Measurements from ENCODE around the gene ELF3.
"Not testable (repeated sequence)": the region's sequence is repeated elsewhere in the genome, so short reads cannot be mapped to it uniquely, and the experiment has no call there.

The ELF3 gene

DNA sequence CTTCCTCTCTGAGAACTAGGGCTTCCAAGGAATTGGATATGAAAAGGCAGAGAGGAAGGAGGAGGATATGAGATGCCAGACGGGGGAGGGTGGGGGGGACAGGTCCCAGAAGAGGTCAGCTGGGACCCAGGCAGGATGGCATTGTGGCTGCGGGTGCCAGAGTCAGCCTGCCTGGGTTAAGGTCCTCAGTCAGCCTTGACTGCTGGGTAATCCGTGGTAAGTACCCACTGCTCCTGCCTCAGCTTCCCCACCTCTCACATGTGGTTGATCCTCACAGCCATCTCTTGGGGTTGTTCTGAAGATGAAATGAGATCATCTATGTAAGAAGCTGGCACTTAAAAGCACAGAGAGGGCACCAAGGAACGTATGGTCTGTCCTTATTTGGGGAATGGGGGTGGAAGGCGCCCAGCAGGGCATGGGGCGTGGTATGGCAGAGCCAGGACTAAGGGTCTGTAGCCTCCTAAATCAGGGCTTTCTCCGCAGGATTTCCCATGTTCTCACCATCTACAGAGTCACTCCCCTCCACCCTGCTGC, 23.8 kb downstream of the ELF3 start:
- no peak for DNase-seq (ENCODE audit: low read depth in 1 of 2, low spot score in 1 of 2)

GRCh38 chr1:202034683-202035462, 24.5 kb downstream of the ELF3 start:
- DNase-seq (ENCODE audit: low read depth in 1 of 2, low spot score in 1 of 2) = no peak

DNA sequence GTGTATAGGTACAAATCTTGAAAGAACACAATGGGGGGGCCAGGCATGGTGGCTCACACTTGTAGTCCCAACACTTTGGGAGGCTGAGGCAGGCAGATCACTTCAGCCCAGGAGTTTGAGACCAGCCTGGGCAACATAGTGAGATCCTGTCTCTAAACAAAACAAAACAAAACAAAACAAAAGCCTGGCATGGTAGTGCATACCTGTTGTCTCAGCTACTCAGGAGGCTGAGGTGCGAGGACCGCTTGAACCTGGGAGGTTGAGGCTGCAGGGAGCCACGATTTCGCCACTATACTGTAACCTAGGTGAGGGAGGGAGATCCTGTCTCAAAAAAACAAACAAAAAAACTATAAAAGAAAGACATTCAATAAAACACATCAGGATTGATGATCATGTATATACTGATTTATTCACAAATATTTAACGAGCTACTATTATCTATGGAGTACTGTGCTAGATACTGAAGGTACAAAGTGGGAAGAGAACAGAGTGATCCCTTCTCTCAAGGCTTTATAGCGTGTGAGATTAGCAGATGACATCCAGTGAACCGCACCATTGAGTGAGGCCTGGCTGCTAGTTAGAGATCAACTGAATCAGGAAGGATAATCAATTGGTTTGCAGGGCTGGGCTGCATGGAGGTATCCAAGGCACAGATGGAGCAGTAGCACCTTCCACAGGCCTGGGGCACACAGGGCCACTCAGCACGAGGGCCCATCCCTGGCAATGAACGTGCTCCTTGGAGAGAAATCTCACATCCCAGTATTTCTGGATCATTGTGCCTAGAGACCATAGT, 26.4 kb downstream of the ELF3 start:
- DNase-seq (ENCODE audit: low read depth in 1 of 2, low spot score in 1 of 2) = no peak

GRCh38 chr1:202037706-202038296, 27.4 kb downstream of the ELF3 start:
- no peak for DNase-seq (ENCODE audit: low read depth in 1 of 2, low spot score in 1 of 2)

GRCh38 chr1:202038688-202039346, 28.4 kb downstream of the ELF3 start:
- DNase-seq (ENCODE audit: low read depth in 1 of 2, low spot score in 1 of 2) = no peak

GRCh38 chr1:202045705-202046104, 35.3 kb downstream of the ELF3 start:
- no peak for DNase-seq (ENCODE audit: low read depth in 1 of 2, low spot score in 1 of 2)

- DNase-seq (ENCODE audit: low read depth in 1 of 2, low spot score in 1 of 2) = no peak
These were observed 35.8 kb downstream of the ELF3 start for GRCh38 chr1:202046227-202046626.

DNA sequence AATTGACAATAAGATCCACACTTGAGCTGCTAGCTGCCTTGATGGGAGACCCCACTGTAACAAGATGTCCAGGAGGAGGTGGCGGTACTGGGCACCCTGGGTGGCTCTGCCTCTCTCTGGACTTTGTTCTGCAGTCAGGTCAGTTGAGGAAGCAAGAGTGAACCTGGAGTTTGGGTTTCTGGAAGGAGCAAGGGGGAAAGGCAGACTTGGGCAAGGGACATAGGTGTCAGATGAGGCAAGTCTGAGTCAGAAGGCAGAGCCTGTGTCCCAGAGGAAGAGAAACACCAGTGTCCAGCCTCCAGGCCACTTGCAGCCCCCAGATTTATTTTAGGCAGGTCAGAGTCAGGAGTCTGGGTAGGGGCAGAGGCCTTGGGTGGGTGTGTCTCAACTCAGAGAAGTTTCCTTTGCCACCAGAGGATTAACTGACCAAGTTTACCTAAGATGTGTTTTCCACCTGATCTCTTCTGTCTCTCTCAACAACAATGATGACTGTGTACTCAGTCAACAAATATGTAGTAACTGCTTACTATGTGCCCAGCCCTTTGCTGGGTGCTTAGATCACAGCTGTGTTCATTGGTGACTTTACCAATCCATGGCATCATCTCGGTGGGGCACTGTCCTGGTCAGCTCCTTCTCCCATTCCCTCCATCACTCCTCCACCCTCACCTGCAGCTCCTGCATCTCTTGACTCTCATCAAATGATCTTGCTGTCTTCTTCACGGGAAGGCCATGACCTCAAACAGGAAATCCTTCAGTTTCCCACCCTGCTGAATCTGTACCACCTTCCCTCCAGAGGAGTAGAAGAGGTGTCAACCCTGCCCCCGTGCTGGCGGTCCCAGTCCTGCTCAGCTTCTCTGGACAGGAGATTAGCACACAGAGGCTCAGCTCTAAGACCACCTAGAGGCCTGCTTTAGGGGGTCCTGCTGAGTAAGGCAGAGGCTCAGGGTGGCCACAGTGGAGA, 36.6 kb downstream of the ELF3 start:
- DNase-seq (ENCODE audit: low read depth in 1 of 2, low spot score in 1 of 2) = no peak

DNA sequence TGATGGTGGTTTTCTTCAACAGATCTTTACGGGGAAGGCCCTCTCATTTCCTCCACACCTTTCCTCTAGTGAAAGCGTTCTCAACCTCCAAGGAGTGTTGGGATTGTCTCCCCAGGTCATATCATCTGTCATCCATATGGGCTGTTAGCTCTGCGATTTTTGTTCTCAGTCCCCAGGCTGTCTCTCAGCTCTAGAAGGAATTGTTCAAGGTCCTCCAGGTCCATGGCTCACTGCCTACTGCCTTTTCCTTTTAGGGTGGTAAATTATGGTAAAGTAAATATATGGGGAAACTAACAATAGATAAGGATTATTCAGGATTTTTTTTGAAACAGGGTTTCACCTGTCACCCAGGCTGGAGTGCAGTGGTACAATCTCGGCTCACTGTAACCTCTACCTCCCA, 37.6 kb downstream of the ELF3 start:
- DNase-seq (ENCODE audit: low read depth in 1 of 2, low spot score in 1 of 2) = no peak

GRCh38 chr1:202049129-202049528, 38.7 kb downstream of the ELF3 start:
- DNase-seq (ENCODE audit: low read depth in 1 of 2, low spot score in 1 of 2) = no peak

DNA sequence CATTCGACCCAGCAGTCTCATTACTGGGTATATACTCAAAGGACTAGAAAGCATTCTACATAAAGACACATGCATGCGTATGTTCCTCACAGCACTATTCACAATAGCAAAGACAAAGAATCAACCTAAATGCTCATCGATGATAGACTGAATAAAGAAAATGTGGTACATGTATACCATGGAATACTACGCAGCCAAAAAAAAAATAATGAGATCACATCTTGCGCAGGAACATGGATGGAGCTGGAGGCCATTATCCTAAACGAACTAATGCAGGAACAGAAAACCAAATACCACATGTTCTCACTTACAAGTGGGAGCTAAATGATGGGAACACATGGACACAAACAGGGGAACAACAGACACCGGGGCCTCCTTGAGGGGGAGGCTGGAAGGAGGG, 43.7 kb downstream of the ELF3 start:
- DNase-seq (ENCODE audit: low read depth in 1 of 2, low spot score in 1 of 2) = no peak

DNA sequence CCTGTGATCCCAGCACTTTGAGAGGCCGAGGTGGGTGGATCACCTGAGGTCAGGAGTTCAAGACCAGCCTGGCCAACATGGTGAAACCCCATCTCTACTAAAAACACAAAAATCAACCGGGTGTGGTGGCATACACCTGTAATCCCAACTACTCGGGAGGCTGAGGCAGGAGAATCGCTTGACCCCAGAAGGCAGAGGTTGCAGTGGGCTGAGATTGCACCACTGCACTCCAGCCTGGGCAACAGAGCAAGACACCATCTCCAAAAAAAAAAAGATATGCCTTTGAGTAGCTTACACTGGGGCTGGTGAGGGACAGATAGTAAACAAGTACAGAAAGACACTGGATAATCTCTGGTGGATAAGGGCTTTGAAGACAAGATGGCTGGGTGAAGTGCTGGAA, 44.3 kb downstream of the ELF3 start:
- DNase-seq (ENCODE audit: low read depth in 1 of 2, low spot score in 1 of 2) = not testable (repeated sequence)

GRCh38 chr1:202056644-202057334, 46.4 kb downstream of the ELF3 start:
- DNase-seq (ENCODE audit: low read depth in 1 of 2, low spot score in 1 of 2) = no peak

DNA sequence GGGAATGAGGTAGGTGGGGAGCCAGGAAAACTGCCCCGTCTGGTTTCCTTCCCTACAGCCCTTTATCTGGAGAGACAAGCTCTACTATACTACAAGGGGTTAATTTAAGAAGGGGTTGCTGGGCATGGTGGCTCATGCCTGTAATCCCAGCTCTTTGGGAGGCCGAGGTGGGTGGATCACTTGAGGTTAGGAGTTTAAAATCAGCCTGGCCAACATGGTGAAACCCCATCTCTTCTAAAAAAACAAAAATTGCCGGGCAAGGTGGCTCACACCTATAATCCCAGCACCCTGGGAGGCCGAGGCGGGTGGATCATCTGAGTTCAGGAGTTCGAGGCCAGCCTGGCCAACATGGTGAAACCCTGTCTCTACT, 46.9 kb downstream of the ELF3 start:
- DNase-seq (ENCODE audit: low read depth in 1 of 2, low spot score in 1 of 2) = not testable (repeated sequence)

- DNase-seq (ENCODE audit: low read depth in 1 of 2, low spot score in 1 of 2) = no peak
These were observed 47.9 kb downstream of the ELF3 start for GRCh38 chr1:202058001-202058908.

GRCh38 chr1:202061055-202061454, 50.7 kb downstream of the ELF3 start:
- no peak for DNase-seq (ENCODE audit: low read depth in 1 of 2, low spot score in 1 of 2)

DNA sequence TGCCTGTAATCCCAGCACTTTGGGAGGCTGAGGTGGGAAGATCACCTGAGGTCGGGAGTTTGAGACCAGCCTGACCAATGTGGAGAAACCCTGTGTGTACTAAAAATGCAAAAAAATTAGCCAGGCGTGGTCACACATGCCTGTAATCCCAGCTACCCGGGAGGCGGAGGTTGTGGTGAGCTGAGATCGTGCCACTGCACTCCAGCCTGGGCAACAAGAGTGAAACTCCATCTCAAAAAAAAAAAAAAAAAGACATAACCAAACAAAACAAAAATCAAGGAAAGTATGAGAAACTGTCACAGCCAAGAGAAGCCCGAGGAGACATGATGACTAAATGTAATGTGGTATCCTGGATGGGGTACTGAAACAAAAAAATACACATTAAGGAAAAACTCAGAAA, 51.4 kb downstream of the ELF3 start:
- DNase-seq (ENCODE audit: low read depth in 1 of 2, low spot score in 1 of 2) = not testable (repeated sequence)

DNA sequence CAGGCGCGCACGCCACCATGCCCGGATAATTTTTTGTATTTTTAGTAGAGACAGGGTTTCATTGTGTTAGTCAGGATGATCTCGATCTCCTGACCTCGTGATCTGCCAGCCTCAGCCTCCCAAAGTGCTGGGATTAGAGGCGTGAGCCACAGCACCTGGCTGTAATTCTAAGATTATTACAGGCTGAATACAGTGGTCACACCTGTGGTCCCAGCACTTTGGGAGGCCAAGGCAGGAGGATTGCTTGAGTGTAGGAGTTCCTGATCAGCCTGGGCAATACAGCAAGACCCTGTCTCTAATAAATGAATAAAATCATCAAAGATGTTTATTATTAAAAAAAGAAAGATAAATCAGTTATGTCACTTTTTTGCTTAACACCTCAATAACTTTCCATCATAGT, 52.2 kb downstream of the ELF3 start:
- not testable (repeated sequence) for DNase-seq (ENCODE audit: low read depth in 1 of 2, low spot score in 1 of 2)

GRCh38 chr1:202063093-202063492, 52.7 kb downstream of the ELF3 start:
- DNase-seq (ENCODE audit: low read depth in 1 of 2, low spot score in 1 of 2) = no peak
